ENCODE results near the gene CKM. TPM values are rescaled to one million over a fixed set of nuclear protein-coding genes. Genes with fewer than 3 reads are reported as not detected.

The CKM gene
- total RNA-seq, 1 donor from 2014 or later: not detected

- Histone ChIP-seq H3K36me3 (peaks cover 0 to 13% of the 10 kb centered on the region in 2 donors), H3K4me1 (no peaks in the 10 kb centered on the region), H3K4me3 (no peak overlapping the region), H3K27ac (no peak overlapping the region), H3K27me3 (no peaks in the 10 kb centered on the region), H3K9me3 (no peaks in the 10 kb centered on the region)
- intact Hi-C loops (cut with DNase I): no loop called here
- TF ChIP-seq POLR2AphosphoS5 (IDR thresholded peaks at IDR 0.05; ENCODE audit: insufficient read depth in 1 of 2, low read depth in 1 of 2) (no peak), POLR2A (IDR thresholded peaks at IDR 0.05) (no peak), CTCF (IDR thresholded peaks at IDR 0.05) (no peak)
- no peak for DNase-seq (ENCODE audit: extremely low spot score in 2 of 2)
Observed at GRCh38 chr19:45352914-45353796, 30.5 kb upstream of the CKM start.

DNA sequence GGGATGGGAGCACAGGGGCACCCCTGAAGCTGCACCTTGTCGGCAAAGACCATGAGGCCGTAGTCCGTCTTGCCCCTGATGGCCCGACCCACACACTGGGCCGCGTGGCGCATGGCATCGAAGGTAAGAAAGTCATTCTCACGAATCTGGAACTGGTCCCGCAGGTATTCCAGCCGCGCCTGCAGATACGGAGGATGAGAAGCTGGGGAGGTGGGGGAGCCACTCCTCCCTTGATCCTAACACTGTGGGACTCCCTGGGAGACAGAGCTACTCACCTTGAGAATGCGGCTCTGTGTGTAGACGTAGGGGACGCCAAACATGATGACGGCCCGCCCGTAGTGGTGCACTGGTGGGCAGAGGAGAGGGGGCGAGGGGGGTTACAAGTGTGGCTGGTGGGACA lies 29.8 kb upstream of the CKM start:
- H3K27me3 ChIP-seq: no peaks in the 10 kb centered on the region
- DNase-seq (ENCODE audit: extremely low spot score in 2 of 2): no peak
- intact Hi-C loops (cut with DNase I): no loop called here
- H3K9me3 ChIP-seq: no peaks in the 10 kb centered on the region
- H3K4me3 ChIP-seq: no peak overlapping the region
- no peaks in the 10 kb centered on the region for H3K4me1 ChIP-seq
- TF ChIP-seq POLR2AphosphoS5 (IDR thresholded peaks at IDR 0.05; ENCODE audit: insufficient read depth in 1 of 2, low read depth in 1 of 2): no peak
- no peak for TF ChIP-seq POLR2A (IDR thresholded peaks at IDR 0.05)
- no peak for TF ChIP-seq CTCF (IDR thresholded peaks at IDR 0.05)
- no peak overlapping the region for H3K27ac ChIP-seq
- H3K36me3 ChIP-seq: peaks cover 0 to 13% of the 10 kb centered on the region in 2 donors

- DNase-seq (ENCODE audit: extremely low spot score in 2 of 2): no peak
- intact Hi-C loops (cut with DNase I): no loop called here
- Histone ChIP-seq H3K36me3 (peaks cover 0 to 13% of the 10 kb centered on the region in 2 donors), H3K4me1 (no peaks in the 10 kb centered on the region), H3K9me3 (no peaks in the 10 kb centered on the region), H3K27ac (no peak overlapping the region), H3K27me3 (no peaks in the 10 kb centered on the region), H3K4me3 (no peak overlapping the region)
- TF ChIP-seq CTCF (IDR thresholded peaks at IDR 0.05): no peak
- TF ChIP-seq POLR2AphosphoS5 (IDR thresholded peaks at IDR 0.05; ENCODE audit: insufficient read depth in 1 of 2, low read depth in 1 of 2): no peak
- TF ChIP-seq POLR2A (IDR thresholded peaks at IDR 0.05): no peak
Observed at GRCh38 chr19:45352062-45352461, 29.4 kb upstream of the CKM start.

DNA sequence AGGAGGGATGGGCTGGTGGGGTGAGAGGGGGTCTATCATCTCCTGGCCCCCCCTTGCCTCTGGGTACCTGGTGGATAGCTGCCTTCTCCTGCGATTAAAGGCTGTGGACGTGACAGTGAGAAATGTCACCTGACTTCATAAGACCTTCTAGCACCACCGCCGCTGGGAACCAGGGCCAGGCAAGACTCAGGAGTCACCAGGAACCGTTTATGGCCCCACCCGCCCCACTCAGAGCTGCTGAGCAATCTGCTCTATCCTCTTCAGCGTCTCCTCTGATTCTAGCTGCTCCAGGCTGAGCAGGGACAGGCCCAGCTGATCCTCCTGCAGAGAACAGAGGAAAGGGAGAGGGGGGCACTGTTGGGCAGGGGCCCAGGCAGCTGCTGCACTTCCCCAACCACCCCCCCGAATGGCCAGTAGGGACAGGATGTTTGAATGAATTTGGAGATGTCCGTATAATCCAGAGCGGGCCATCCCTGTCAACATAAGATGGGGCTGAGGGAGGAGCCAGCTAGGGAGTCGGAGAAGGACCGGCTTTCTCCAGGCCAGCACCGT lies 28.8 kb upstream of the CKM start:
- Histone ChIP-seq H3K4me1 (no peaks in the 10 kb centered on the region), H3K9me3 (no peaks in the 10 kb centered on the region), H3K27me3 (no peaks in the 10 kb centered on the region), H3K4me3 (no peak overlapping the region), H3K36me3 (peaks cover 0 to 13% of the 10 kb centered on the region in 2 donors), H3K27ac (no peak overlapping the region)
- intact Hi-C loops (cut with DNase I): no loop called here
- TF ChIP-seq POLR2AphosphoS5 (IDR thresholded peaks at IDR 0.05; ENCODE audit: insufficient read depth in 1 of 2, low read depth in 1 of 2): no peak
- TF ChIP-seq POLR2A (IDR thresholded peaks at IDR 0.05): no peak
- no peak for TF ChIP-seq CTCF (IDR thresholded peaks at IDR 0.05)
- DNase-seq (ENCODE audit: extremely low spot score in 2 of 2): no peak

Data from vagina (tissue), 2 donors.